HepG2 (cell line): Measurements from ENCODE around the gene CAVIN1. TPM values are rescaled to one million over a fixed set of nuclear protein-coding genes. Genes with fewer than 3 reads are reported as not detected.

ENCODE experiments used
- BCLAF1 ChIP-seq: fragments of 450-650 bp; IDR thresholded peaks from 2 replicates; pipeline ENCODE4 v1.6.1; 2017; ENCODE audit warnings: mild to moderate bottlenecking
- BRF2 ChIP-seq: sonication (generic); formaldehyde crosslinking; IDR thresholded peaks from 2 replicates; pipeline ENCODE4 v1.8.1; 2022; ENCODE audit warnings: mild to moderate bottlenecking, missing genetic modification reagents
- CAMTA2 ChIP-seq: sonication (generic); formaldehyde crosslinking; IDR thresholded peaks from 2 replicates; pipeline ENCODE4 v1.4.0; 2020; ENCODE audit warnings: mild to moderate bottlenecking, missing genetic modification reagents, borderline replicate concordance
- E2F5 ChIP-seq: sonication (generic); formaldehyde crosslinking; conservative IDR thresholded peaks from 2 replicates; pipeline ENCODE4 v1.4.0; 2020; ENCODE audit warnings: missing genetic modification reagents
- FOXP1 ChIP-seq, 2 experiments: fragments of 450-650 bp in 1 of 2; IDR thresholded peaks; 2 replicates each; pipeline ENCODE4 v1.6.1; 2017 to 2018; ENCODE audit warnings: antibody characterized with exemption in 1 of 2
- GMEB2 ChIP-seq: IDR thresholded peaks from 2 replicates; pipeline ENCODE4 v1.6.1; 2016; ENCODE audit warnings: missing biosample characterization, missing genetic modification reagents, low read depth
- MED13 ChIP-seq: sonication (generic); formaldehyde crosslinking; IDR thresholded peaks from 2 replicates; pipeline ENCODE4 v1.5.0; 2020; ENCODE audit warnings: missing genetic modification reagents
- REPIN1 ChIP-seq: sonication (generic); formaldehyde crosslinking; IDR thresholded peaks from 2 replicates; pipeline ENCODE4 v1.8.0; 2022; ENCODE audit warnings: missing genetic modification reagents, low read depth, mild to moderate bottlenecking, borderline replicate concordance
- SMC3 ChIP-seq: IDR thresholded peaks from 2 replicates; pipeline ENCODE4 v1.6.1; 2011; ENCODE audit warnings: low read length, improper control_type of control experiment
- STAG1 ChIP-seq: sonication (generic); formaldehyde crosslinking; IDR thresholded peaks from 2 replicates; pipeline ENCODE4 v1.4.0; 2020; ENCODE audit warnings: missing genetic modification reagents
- ZFAT ChIP-seq: sonication (generic); formaldehyde crosslinking; conservative IDR thresholded peaks from 2 replicates; pipeline ENCODE4 v1.8.1; 2023; ENCODE audit warnings: missing genetic modification reagents, inconsistent platforms
- ZIK1 ChIP-seq: sonication (generic); formaldehyde crosslinking; IDR thresholded peaks from 2 replicates; pipeline ENCODE4 v1.5.0; 2020; ENCODE audit warnings: mild to moderate bottlenecking, low read depth, missing genetic modification reagents, borderline replicate concordance
- ZKSCAN5 ChIP-seq: sonication (generic); formaldehyde crosslinking; IDR thresholded peaks from 2 replicates; pipeline ENCODE4 v1.5.1; 2020; ENCODE audit warnings: mild to moderate bottlenecking, missing genetic modification reagents
- ZKSCAN8 ChIP-seq: IDR thresholded peaks from 2 replicates; pipeline ENCODE4 v1.6.1; 2016; ENCODE audit warnings: borderline replicate concordance, missing genetic modification reagents, missing compliant biosample characterization
- ZNF33B ChIP-seq: sonication (generic); formaldehyde crosslinking; IDR thresholded peaks from 2 replicates; pipeline ENCODE4 v1.5.1; 2020; ENCODE audit warnings: mild to moderate bottlenecking, missing genetic modification reagents
- ZNF556 ChIP-seq: sonication (generic); formaldehyde crosslinking; IDR thresholded peaks from 2 replicates; pipeline ENCODE4 v1.4.0; 2020; ENCODE audit warnings: mild to moderate bottlenecking, missing genetic modification reagents, borderline replicate concordance
- ZNF746 ChIP-seq: sonication (generic); formaldehyde crosslinking; IDR thresholded peaks from 2 replicates; pipeline ENCODE4 v1.8.0; 2022; ENCODE audit warnings: mild to moderate bottlenecking, missing genetic modification reagents
- polyA plus RNA-seq, 8 experiments: library from polyadenylated mRNA; depleted of rRNA in 3 of 8; stranded (reverse) in 7 of 8; unstranded in 1 of 8; fragments of >200 nt; fragmentation: Illumina TruSeq in 4 of 8; extraction: Trizol in 4 of 8; gene quantifications; 2 replicates each; pipeline versions ENCODE4 v1.2.1 to v1.2.3, GENCODE V29; 2011 to 2016; ENCODE audit warnings: low read depth in 4 of 8, missing spikeins in 1 of 8, mixed read lengths in 1 of 8; ENCODE audit not compliant: insufficient read depth in 1 of 8
- total RNA-seq, 5 experiments: library from RNA; depleted of rRNA; stranded (reverse); fragments of >200 nt; fragmentation: Illumina TruSeq; extraction: Trizol; gene quantifications; 2 replicates each; pipeline ENCODE4 v1.2.3, GENCODE V29; 2016; ENCODE audit warnings: low read depth in 1 of 5

CAVIN1 gene
- total and polyA plus RNA-seq, 2 of the 13 experiments (the other 11 are each of a cell fraction or from before 2014, with no cell fraction given), result 15.9 to 25.5 TPM

- TF ChIP-seq MED13 (CRISPR knock-in tag) (0 out of 2 replicates have a peak, but pooled peaks have one; percentile 17), BCLAF1 (no peak), STAG1 (CRISPR knock-in tag) (no peak), ZKSCAN5 (peak; percentile 28; the same call in 1 of the 2 replicates), BRF2 (CRISPR knock-in tag) (0 out of 2 replicates have a peak, but pooled peaks have one; percentile 80), FOXP1 (IDR thresholded peaks at IDR 0.05) (no peak; the same call in 1 of the 2 replicates), FOXP1 (CRISPR knock-in tag; IDR thresholded peaks at IDR 0.05) (no peak), ZNF746 (no peak; the same call in 1 of the 2 replicates), ZKSCAN8 (CRISPR knock-in tag) (0 out of 2 replicates have a peak, but pooled peaks have one; percentile 66), ZFAT (CRISPR knock-in tag) (no peak), E2F5 (no peak), REPIN1 (peak; percentile 67; the same call in 1 of the 2 replicates), SMC3 (no peak), ZNF33B (CRISPR knock-in tag) (no peak; the same call in 1 of the 2 replicates), ZIK1 (CRISPR knock-in tag) (peak; percentile 62; the same call in 1 of the 2 replicates), GMEB2 (CRISPR knock-in tag) (peak; percentile 92), ZNF556 (peak; percentile 58; the same call in 1 of the 2 replicates), CAMTA2 (CRISPR knock-in tag) (no peak)
These were observed 35.6 kb upstream of the CAVIN1 start, which contains the start of gene ATP6V0A1 (continued) for GRCh38 chr17:42458497-42459255.
